GM19438 (cell line): ENCODE data around the gene NUAK1.

ENCODE experiments used
- ATAC-seq: cut with Tn5 transposase; IDR thresholded peaks from one replicate; pipeline ENCODE4 v1.9.1; 2021; ENCODE audit warnings: low read depth; ENCODE audit not compliant: unreplicated experiment

Gene NUAK1

GRCh38 chr12:106086696-106087095 lies 52.1 kb downstream of the NUAK1 start:
- no peak for ATAC-seq

DNA sequence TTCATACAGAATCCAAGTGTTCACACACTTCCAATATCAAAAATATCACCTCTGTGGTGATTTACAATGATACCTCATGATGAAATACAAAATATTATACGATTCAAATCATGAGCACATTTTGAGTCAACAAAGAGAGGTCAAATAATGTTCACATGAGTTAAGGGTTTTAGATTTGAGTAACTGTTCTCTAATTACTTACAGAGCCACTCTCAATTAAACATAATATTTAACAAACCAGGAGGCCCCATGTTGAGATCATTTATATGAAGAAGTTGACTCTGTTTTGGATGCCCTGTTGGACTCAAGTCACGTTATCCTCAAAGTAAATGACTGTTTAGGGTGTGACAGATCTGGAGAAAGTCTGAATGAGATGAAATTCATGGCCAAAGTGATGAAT lies 53.5 kb downstream of the NUAK1 start:
- ATAC-seq: no peak

- no peak for ATAC-seq
Observed at GRCh38 chr12:106084759-106085158, 54.0 kb downstream of the NUAK1 start.

DNA sequence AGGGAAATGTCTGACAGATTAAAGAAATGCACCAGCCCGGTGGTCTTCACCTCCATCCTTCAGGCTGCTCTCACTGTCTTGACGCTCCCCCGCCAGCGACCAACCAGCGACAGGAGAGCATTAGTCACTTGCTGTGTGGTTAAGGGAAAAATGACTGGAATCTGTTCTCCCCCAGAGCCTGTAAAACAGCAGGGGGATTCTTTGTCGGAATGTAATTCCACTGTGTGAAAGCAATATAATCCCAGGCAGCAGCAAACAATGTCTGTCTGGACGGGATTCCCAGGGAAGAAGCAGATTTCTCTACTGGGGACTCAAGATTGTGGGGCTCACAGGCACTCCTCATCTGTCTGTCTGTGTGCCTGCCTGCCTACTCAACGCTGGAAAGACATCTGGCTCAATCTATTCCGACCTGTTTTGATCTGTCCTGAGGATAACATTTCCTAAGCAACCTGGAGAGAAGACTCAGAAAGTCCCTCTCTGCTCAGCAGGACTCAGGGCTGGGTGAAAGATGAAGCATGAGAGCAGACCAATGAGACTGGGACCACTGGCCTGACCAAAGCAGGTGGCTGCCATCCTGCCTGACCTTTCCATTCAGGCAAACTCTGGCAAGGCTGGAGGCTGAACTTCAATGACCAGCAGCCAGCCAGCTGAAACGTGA lies 54.6 kb downstream of the NUAK1 start:
- ATAC-seq: no peak

DNA sequence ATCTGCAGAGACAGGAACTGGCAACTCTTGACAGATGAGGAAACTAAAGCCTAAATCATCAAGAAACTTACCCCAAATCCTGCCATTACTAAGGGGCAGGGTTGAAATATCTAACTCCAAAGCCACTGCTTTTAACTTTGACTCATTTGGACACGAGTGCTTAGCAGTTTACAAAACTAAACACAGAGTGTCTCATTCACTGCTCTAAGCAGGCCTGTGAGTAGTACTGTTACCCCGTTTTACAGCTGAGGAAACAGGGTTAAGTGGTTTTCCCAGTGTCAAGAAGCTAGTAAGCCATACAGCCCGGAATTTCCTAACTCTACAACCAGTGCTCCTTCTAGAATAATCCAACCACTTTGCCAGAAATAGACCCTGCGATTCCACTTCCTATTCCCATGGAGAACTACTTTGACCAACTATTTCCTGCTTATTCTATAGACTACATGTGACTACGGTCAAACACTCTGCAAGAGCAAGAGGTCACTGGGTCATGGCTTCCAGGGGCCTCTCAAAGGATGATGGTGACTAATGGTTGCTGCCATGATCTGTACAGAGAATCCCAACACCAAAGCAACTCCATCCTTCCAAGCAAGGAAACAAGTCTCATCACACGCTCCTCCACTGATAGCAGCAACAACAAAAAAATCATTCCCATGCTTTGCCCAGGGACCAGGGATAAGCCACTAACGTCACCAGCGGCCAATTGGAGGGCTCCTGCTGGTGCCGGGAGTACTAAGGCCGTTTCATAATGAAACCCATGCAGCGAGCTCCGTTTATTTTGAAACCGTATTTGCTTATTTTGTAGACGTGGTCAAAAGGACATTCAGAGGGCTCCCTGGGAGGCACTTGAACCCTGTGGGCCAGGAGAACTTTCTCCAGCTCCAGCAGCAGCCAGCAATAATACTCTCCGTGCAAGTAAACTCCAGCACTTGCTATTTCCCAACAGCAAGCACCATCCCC lies 56.3 kb downstream of the NUAK1 start:
- ATAC-seq: no peak

DNA sequence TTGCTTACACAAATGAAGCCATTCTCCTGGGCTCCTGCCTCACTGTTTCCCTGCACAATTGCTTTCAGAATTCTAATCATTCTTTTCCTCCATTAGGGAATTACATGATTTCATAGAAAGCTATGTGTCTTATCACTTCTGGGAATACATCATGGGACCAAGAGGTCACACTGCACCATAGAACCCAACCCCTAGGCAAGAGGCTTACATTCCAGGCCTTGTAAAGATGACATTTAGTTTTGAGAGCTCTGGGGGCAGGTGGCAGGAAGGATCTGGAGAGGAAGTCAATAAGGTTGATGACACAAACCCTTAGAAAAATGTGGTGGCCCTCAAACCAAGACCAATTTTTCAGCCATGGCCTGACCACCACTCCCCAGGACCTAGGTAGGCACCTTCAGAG lies 57.1 kb downstream of the NUAK1 start:
- ATAC-seq: no peak

DNA sequence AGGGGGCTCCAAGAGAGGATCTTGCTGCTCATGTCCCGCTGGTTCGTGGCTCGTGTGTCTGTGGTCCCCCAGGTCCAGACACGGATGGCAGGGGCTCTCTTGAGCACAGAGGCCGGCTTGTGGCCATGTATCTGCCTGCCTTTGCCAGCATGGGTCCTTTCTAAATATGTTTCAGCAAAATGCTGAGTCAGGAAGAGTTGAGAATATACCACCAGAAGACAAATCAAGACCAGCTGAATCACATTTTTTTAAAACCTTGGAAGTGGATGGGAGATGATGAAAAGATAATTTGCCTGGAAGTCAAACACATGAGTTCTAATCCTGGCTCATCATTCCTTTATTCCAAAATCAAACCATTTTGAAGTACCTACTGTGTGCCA lies 58.0 kb downstream of the NUAK1 start:
- ATAC-seq: no peak

GRCh38 chr12:106080041-106080790 lies 58.5 kb downstream of the NUAK1 start:
- ATAC-seq: no peak

DNA sequence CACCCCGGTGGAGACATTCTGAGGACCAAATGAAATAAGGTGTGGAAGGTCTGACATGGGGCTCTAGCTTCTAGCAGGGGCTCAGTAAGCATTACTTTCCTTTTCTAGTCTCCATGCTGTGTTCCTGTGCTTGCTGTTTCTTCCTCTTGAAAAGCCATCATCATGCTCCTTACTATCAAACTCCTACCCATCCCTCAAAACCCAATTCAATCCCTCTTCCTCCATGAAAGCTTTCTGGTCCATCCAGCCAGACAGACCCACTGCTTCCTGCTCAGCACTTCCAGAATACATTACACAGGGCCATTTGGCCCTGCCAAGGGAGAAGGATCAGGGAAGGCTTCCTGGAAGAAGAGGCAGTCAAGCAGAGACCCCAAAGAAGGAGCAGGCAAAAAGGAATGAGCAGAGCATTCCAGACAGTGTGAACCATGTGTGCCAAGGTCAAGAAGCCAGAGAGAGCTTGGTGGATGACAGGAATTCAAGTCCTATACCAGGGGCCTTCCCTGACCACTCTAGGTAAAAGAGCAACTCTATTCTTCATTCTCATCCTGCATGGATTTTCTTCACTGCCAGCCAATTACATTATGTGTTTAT lies 59.5 kb downstream of the NUAK1 start:
- ATAC-seq: no peak

DNA sequence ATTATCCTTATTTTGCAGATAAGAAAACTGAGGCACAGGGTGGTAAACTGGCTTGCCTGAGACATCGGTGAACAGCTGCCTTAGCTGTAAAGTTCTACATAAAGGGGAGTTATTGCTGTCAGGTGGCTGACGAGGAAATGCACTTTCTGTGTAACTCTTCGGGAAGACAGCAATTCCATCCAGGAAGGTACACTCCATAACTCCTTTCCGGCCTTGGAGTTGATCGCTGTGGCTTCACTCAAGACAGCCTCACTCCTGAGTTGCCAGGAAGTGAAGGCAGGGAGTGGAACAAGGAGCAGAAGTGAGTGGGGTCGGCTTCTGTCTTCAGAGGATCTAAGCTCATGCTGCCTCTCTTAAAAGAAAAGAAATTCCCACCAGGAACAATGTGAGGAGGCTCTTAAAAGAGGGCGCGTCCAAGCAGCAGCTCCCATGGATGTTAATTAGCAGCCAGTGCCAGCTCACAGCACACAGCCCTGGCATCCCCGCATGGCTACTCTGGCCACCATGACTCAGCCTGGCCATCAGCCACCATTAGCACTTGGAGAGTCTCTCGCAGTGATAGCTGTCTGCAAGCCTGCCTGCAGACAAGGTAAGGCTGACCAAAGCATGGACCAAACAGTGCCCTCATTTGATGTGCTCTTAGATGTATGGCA lies 60.3 kb downstream of the NUAK1 start:
- ATAC-seq: no peak

GRCh38 chr12:106074706-106075392 lies 63.9 kb downstream of the NUAK1 start:
- no peak for ATAC-seq

DNA sequence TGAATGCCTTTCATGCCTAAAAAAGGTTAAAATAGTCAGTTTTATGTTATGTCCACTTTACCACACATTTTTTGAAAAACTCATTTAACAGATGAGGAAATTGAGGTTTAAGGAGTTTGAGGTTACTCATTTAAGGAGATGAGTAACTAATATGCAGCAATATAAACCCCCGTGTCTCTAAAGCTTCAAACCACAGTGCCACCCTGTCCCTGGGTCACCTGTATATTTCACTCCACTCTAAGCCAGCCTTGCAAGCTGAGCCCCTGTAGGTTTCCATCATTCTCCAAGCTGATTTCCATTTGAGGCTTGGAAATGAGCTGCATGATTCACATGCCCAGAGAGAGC lies 64.4 kb downstream of the NUAK1 start:
- ATAC-seq: no peak

DNA sequence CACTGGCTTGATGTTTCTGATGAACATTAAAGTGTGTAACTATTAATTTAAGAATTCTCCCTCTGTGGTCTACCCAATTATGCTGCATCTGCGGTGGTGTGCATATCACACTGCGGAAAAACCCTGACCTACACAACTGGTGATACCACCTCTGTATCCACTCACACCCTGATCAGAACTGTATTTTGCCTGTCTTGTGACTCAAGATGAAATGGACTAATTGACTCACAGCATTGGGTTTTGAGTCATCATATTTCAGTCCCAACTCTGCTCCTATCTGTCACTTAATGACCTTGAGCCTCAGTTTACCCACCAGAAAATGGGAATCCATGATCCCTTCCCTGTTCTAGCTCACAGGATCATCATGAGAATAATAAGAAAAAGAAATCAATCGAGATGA lies 65.6 kb downstream of the NUAK1 start:
- no peak for ATAC-seq

DNA sequence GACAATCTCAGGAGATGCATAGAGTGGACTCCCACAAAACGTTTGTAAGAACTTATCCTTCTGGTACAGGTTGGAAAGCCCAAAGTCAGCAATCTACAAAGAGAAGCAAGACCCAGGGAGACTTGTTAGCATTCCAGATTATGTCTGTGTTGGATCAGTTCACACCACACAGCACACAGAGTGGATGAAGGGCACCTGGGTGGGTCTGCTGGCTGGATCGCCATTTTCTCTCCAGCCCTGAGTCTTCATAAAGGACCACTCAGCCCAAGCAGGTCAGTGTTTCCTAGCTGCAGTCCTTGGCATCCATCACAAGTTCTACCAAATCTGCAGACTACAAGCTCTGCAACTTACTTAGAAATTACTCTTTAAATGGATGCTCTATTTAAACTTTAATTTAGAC lies 66.0 kb downstream of the NUAK1 start:
- no peak for ATAC-seq

- no peak for ATAC-seq
Observed at GRCh38 chr12:106071686-106072085, 67.1 kb downstream of the NUAK1 start.

- no peak for ATAC-seq
Observed at GRCh38 chr12:106070611-106071010, 68.1 kb downstream of the NUAK1 start.

- ATAC-seq: no peak
Observed at GRCh38 chr12:106070147-106070546, 68.6 kb downstream of the NUAK1 start.

DNA sequence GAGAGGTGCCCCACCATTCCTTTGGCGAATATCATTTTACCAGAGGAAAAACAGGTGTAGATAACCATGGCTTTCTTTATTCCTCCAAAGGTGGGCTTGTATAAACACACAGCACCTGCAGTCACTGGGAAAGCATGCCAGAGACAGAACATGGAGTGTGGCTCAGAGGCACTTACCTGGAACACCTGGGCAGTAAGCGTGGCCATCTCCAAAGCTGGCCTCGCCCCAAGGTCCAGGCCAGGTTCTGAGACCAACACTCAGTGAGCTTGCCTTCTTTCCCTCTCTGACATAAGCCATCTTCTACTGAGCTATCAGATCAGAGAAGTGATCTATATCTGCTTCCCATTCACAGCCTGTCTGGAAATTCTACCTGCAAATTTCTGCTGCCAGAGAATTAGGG lies 70.5 kb downstream of the NUAK1 start:
- no peak for ATAC-seq

DNA sequence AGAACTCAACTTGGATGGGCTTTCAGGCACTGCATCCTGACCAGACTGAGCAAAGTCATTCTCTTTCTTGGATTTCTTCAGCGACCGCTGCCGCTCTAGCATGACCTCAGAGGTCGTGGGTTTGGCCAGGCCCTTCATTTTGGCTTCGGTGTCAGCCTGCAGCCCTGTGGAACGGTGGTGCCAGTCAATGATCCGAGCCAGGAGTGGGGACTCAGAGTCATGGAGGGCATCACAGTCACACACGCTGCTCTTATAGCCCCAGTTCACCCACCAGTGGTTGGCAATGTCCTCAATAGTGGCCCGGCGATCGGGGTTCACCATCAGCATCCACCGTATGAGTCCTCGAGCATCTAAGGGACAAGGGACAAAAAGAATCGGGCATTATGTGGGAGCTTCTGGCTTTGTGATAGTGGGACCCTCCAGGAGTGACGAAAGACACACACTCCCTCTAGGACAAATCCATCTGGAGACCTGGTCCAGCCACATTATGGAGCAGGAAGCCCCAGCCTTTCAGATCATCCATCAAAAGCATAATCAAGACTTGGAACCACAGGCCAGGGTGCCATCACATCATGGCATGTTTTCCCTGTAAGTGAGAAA lies 71.0 kb downstream of the NUAK1 start:
- no peak for ATAC-seq
